ENCODE data around the gene COX15. TPM values are rescaled to one million over a fixed set of nuclear protein-coding genes. Genes with fewer than 3 reads are reported as not detected.
"Not testable (repeated sequence)": the region's sequence is repeated elsewhere in the genome, so short reads cannot be mapped to it uniquely, and the experiment has no call there.

The COX15 gene
- total RNA-seq, 1 donor from 2014 or later, result 29.4 TPM

DNA sequence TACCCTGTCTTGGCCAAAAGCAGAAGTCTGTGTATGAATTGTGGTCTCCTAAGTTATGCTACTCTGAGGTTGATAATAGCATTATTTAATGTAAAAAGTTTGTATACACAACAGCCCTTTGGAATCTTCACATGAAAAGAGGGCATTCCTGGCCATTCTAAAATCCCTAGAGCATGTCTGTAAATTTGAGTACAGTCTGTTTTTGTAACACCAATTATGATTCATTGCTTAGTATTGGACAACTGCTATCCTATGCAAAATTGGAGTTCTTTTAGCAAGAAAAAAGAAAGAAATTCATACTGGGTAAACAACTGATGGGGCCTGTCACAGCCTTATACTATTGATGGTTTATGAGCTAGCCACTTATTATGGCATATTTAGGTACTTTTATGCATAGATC lies 10.3 kb upstream of the COX15 start:
- TF ChIP-seq, protein P1, sequence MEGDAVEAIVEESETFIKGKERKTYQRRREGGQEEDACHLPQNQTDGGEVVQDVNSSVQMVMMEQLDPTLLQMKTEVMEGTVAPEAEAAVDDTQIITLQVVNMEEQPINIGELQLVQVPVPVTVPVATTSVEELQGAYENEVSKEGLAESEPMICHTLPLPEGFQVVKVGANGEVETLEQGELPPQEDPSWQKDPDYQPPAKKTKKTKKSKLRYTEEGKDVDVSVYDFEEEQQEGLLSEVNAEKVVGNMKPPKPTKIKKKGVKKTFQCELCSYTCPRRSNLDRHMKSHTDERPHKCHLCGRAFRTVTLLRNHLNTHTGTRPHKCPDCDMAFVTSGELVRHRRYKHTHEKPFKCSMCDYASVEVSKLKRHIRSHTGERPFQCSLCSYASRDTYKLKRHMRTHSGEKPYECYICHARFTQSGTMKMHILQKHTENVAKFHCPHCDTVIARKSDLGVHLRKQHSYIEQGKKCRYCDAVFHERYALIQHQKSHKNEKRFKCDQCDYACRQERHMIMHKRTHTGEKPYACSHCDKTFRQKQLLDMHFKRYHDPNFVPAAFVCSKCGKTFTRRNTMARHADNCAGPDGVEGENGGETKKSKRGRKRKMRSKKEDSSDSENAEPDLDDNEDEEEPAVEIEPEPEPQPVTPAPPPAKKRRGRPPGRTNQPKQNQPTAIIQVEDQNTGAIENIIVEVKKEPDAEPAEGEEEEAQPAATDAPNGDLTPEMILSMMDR (IDR thresholded peaks at IDR 0.05), result no peak
- Mint-ChIP-seq H3K36me3 (ENCODE audit: unreplicated experiment) (peaks cover 65% of the 10 kb centered on the region), H3K4me3 (ENCODE audit: unreplicated experiment) (no peak overlapping the region), H3K4me1 (ENCODE audit: unreplicated experiment) (peaks cover 20% of the 10 kb centered on the region), H3K9me3 (ENCODE audit: unreplicated experiment) (peaks cover 21% of the 10 kb centered on the region), H3K27ac (ENCODE audit: unreplicated experiment) (peak overlapping the region; percentile 25), H3K27me3 (ENCODE audit: unreplicated experiment) (no peaks in the 10 kb centered on the region)
- DNase-seq (ENCODE audit: extremely low spot score, unreplicated experiment), result no peak

DNA sequence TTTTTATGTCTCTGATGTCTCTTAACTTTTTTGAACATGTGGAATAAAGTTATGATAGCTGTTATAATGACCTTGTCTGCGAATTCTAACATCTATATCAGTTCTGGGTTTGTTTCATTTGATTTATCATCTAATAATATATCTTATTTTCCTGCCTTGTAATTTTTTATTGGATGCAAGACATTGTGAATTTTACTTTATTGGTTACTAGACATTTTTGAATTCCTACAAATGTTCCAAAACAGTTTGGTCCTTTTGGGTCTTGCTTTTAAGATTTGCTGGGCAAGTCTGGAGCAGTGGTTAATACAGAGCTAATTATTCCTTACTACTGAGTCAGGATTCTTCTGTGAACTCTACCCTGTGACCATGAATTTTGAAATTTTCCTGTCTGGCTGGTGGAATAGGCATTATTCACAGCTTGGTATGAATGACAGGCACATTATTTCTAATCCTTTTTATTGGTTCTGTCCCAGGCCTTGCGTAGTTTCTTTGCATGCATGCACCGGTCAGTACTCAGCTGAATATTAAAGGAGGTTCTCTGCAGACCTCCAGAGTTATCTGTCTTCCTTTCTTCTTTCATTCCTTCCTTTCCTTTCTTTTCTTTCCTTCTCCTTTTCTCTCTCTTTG lies 9.1 kb upstream of the COX15 start:
- H3K4me3 Mint-ChIP-seq (ENCODE audit: unreplicated experiment), result no peak overlapping the region
- H3K27me3 Mint-ChIP-seq (ENCODE audit: unreplicated experiment), result no peaks in the 10 kb centered on the region
- peaks cover 21% of the 10 kb centered on the region for H3K9me3 Mint-ChIP-seq (ENCODE audit: unreplicated experiment)
- peaks cover 20% of the 10 kb centered on the region for H3K4me1 Mint-ChIP-seq (ENCODE audit: unreplicated experiment)
- no peak overlapping the region for H3K27ac Mint-ChIP-seq (ENCODE audit: unreplicated experiment)
- TF ChIP-seq, protein P1 (IDR thresholded peaks at IDR 0.05), result no peak
- H3K36me3 Mint-ChIP-seq (ENCODE audit: unreplicated experiment), result peaks cover 67% of the 10 kb centered on the region
- DNase-seq (ENCODE audit: extremely low spot score, unreplicated experiment), result no peak

DNA sequence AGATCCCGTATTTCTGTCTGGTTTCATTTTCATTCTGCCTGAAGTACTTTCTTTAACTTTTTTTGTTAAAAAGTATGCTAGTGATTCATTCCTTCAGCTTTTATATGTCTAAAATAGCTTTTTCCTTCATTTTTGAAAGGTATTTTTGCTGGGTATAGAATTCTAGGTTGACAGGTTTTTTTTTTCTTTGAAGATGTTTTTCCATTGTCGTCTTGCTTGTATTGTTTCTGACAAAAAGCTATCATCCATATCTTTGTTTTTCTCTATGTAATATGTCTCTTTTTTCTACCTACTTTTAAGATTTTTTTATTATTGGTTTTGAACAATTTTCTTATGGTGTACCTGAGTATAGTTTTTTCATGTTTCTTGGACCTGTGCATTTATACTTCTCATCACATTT lies 8.3 kb upstream of the COX15 start:
- Mint-ChIP-seq H3K36me3 (ENCODE audit: unreplicated experiment) (peaks cover 66% of the 10 kb centered on the region), H3K27ac (ENCODE audit: unreplicated experiment) (no peak overlapping the region), H3K27me3 (ENCODE audit: unreplicated experiment) (no peaks in the 10 kb centered on the region), H3K4me3 (ENCODE audit: unreplicated experiment) (no peak overlapping the region), H3K9me3 (ENCODE audit: unreplicated experiment) (peaks cover 21% of the 10 kb centered on the region), H3K4me1 (ENCODE audit: unreplicated experiment) (peaks cover 20% of the 10 kb centered on the region)
- no peak for DNase-seq (ENCODE audit: extremely low spot score, unreplicated experiment)
- TF ChIP-seq, protein P1 (IDR thresholded peaks at IDR 0.05), result no peak

DNA sequence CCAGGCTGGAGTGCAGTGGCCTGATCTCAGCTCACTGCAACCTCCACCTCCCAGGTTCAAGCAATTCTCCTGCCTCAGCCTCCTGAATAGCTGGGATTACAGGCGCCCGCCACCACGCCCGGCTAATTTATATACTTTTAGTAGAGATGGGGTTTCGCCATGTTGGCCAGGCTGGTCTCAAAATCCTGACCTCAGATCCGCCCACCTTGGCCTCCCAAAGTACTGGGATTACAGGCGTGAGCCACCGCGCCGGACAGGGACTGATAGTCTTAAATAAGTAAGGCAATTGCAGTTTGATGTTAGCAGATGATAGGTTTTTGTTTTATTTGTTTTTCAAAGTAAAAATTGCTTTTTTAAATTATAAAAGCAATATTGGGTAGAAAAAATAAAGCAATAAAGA lies 2.2 kb upstream of the COX15 start:
- Mint-ChIP-seq H3K36me3 (ENCODE audit: unreplicated experiment) (peaks cover 21% of the 10 kb centered on the region), H3K4me1 (ENCODE audit: unreplicated experiment) (peaks cover 23% of the 10 kb centered on the region)
- not testable (repeated sequence) for DNase-seq (ENCODE audit: extremely low spot score, unreplicated experiment); H3K27me3 Mint-ChIP-seq (ENCODE audit: unreplicated experiment); H3K9me3 Mint-ChIP-seq (ENCODE audit: unreplicated experiment); H3K27ac Mint-ChIP-seq (ENCODE audit: unreplicated experiment); H3K4me3 Mint-ChIP-seq (ENCODE audit: unreplicated experiment)

DNA sequence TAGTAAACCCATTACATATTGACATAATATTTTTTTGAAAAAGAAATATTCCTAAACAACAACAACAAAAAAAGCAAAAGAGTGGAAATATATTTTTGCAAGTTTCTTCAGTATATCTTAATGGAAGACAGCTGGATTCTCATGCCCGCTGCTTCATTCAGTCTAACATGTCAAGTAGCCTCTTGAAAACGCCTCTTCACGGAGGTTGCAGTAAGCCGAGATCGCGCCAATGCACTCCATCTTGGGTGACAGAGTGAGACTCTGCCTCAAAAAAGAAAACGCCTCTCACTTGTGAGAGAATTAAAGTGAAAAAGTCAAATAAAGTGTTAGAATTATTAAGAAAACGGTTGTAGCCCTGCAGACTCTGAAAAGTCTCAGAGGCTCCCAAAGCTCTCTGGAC lies 1.4 kb upstream of the COX15 start:
- Mint-ChIP-seq H3K27ac (ENCODE audit: unreplicated experiment) (peak overlapping the region; percentile 62), H3K4me3 (ENCODE audit: unreplicated experiment) (peak overlapping the region; percentile 66), H3K27me3 (ENCODE audit: unreplicated experiment) (no peaks in the 10 kb centered on the region), H3K9me3 (ENCODE audit: unreplicated experiment) (no peaks in the 10 kb centered on the region), H3K4me1 (ENCODE audit: unreplicated experiment) (peaks cover 23% of the 10 kb centered on the region), H3K36me3 (ENCODE audit: unreplicated experiment) (peaks cover 23% of the 10 kb centered on the region)
- no peak for DNase-seq (ENCODE audit: extremely low spot score, unreplicated experiment)
- TF ChIP-seq, protein P1 (IDR thresholded peaks at IDR 0.05), result no peak

Data from osteocyte (in vitro differentiated cells).